H1 (cell line): ENCODE results near the gene COG3. TPM values are rescaled to one million over a fixed set of nuclear protein-coding genes. Genes with fewer than 3 reads are reported as not detected.

Experiments
- CTCF ChIA-PET: fragments of 300-600 bp; sonication (Branson Sonifier 250); formaldehyde crosslinking; loops from one replicate; lab custom pipeline; 2021; ENCODE audit not compliant: partially characterized antibody; lab: Charles Lee
- POLR2A ChIA-PET: fragments of 300-600 bp; sonication (Branson Sonifier 250); formaldehyde crosslinking; loops from one replicate; lab custom pipeline; 2021; ENCODE audit warnings: inconsistent platforms; ENCODE audit not compliant: partially characterized antibody; lab: Charles Lee
- DNase-seq, 2 experiments: peaks; one replicate each; pipeline versions ENCODE4 v3.0.0 to v3.0.0-alpha.2; 2010 to 2022; ENCODE audit warnings: low spot score in 2 of 2, low read depth in 1 of 2, mixed read lengths in 1 of 2
- FAIRE-seq: peaks from 2 replicates; lab custom pipeline; 2011; peaks lifted over from hg19 to GRCh38; lab: Jason Lieb, UNC
- H2AFZ ChIP-seq: 2 replicates; pipeline ENCODE4 v1.8.1; 2012; ENCODE audit warnings: low read length, inconsistent platforms
- H2AK5ac ChIP-seq: 2 replicates; pipeline ENCODE4 v1.6.1; 2013; ENCODE audit warnings: low read depth, low read length
- H2BK120ac ChIP-seq: replicated peaks from 2 replicates; pipeline ENCODE3; 2013; ENCODE audit warnings: low read depth, low read length, inconsistent platforms
- H2BK12ac ChIP-seq: 2 replicates; pipeline ENCODE4 v1.6.1; 2013; ENCODE audit warnings: low read depth, low read length
- H2BK15ac ChIP-seq: 2 replicates; pipeline ENCODE4 v1.6.1; 2013; ENCODE audit warnings: low read length
- H2BK20ac ChIP-seq: 2 replicates; pipeline ENCODE4 v1.6.1; 2013; ENCODE audit warnings: low read length
- H2BK5ac ChIP-seq: 2 replicates; pipeline ENCODE4 v1.6.1; 2013; ENCODE audit warnings: low read depth, low read length
- H3K14ac ChIP-seq: 2 replicates; pipeline ENCODE4 v1.6.1; 2013; ENCODE audit warnings: inconsistent platforms; ENCODE audit not compliant: insufficient read length
- H3K18ac ChIP-seq: 2 replicates; pipeline ENCODE4 v1.6.1; 2013; ENCODE audit warnings: low read length; ENCODE audit errors: extremely low read depth
- H3K23ac ChIP-seq: 2 replicates; pipeline ENCODE4 v1.6.1; 2013; ENCODE audit warnings: inconsistent platforms; ENCODE audit not compliant: insufficient read length
- H3K23me2 ChIP-seq: 2 replicates; pipeline ENCODE4 v1.6.1; 2013; ENCODE audit warnings: low read depth, low read length
- H3K27ac ChIP-seq: 2 replicates; pipeline ENCODE4 v1.6.1; 2011; ENCODE audit warnings: low read depth, low read length, inconsistent platforms
- H3K27me3 ChIP-seq, 4 experiments: replicated peaks in 1 of 4; 1 replicate in 1 of 4; 2 replicates in 3 of 4; pipeline versions ENCODE4 v1.6.1 to v1.8.1; 2011 to 2013; ENCODE audit warnings: low read length in 3 of 4, mild to moderate bottlenecking in 3 of 4, inconsistent platforms in 2 of 4, mixed read lengths in 2 of 4, moderate library complexity in 1 of 4; ENCODE audit not compliant: control insufficient read depth in 3 of 4, insufficient read depth in 3 of 4; ENCODE audit errors: extremely low read depth in 1 of 4
- H3K36me3 ChIP-seq, 4 experiments: 2 replicates each; pipeline versions ENCODE4 v1.6.1 to v1.8.1; 2011 to 2013; ENCODE audit warnings: mild to moderate bottlenecking in 4 of 4, low read length in 3 of 4, moderate library complexity in 2 of 4, control low read depth in 1 of 4, inconsistent platforms in 1 of 4; ENCODE audit not compliant: insufficient read depth in 4 of 4, control insufficient read depth in 2 of 4
- H3K4ac ChIP-seq: replicated peaks from 2 replicates; pipeline ENCODE3; 2013; ENCODE audit warnings: low read length, low read depth, mixed read lengths, inconsistent platforms; ENCODE audit not compliant: insufficient read length
- H3K4me1 ChIP-seq, 4 experiments: replicated peaks in 1 of 4; 1 replicate in 1 of 4; 2 replicates in 3 of 4; pipeline versions ENCODE4 v1.6.1 to v1.8.1; 2011 to 2013; ENCODE audit warnings: low read length in 3 of 4, inconsistent platforms in 2 of 4, mixed read lengths in 1 of 4; ENCODE audit not compliant: insufficient read depth in 4 of 4, control insufficient read depth in 3 of 4
- H3K4me2 ChIP-seq, 2 experiments: 2 replicates each; pipeline versions ENCODE4 v1.6.1 to v1.8.1; 2011 to 2013; ENCODE audit warnings: low read depth in 2 of 2, low read length in 2 of 2, control low read depth in 1 of 2, inconsistent platforms in 1 of 2, mild to moderate bottlenecking in 1 of 2; ENCODE audit not compliant: insufficient read depth in 1 of 2
- H3K4me3 ChIP-seq, 4 experiments: fragments of 200-600, 300-600 bp in 1 of 4; sonication (generic), shearing (Covaris generic), sonication (Bioruptor Twin) in 1 of 4; 2 replicates each; pipeline versions ENCODE4 v1.5.1 to v1.8.1; 2011 to 2016; ENCODE audit warnings: low read length in 4 of 4, low read depth in 3 of 4, control low read depth in 2 of 4, inconsistent platforms in 2 of 4, mild to moderate bottlenecking in 2 of 4, mixed read lengths in 1 of 4, moderate library complexity in 1 of 4; ENCODE audit not compliant: insufficient read depth in 2 of 4; ENCODE audit errors: extremely low read depth in 1 of 4
- H3K56ac ChIP-seq: replicated peaks from 2 replicates; pipeline ENCODE3; 2013; ENCODE audit warnings: low read depth, mild to moderate bottlenecking, mixed read lengths, low read length, inconsistent platforms; ENCODE audit not compliant: insufficient read length
- H3K79me1 ChIP-seq: 2 replicates; pipeline ENCODE4 v1.6.1; 2013; ENCODE audit warnings: low read depth, low read length, control low read depth
- H3K79me2 ChIP-seq, 2 experiments: 2 replicates each; pipeline versions ENCODE4 v1.6.1 to v1.8.1; 2012 to 2013; ENCODE audit warnings: low read length in 2 of 2, mild to moderate bottlenecking in 2 of 2, inconsistent platforms in 1 of 2; ENCODE audit not compliant: insufficient read depth in 2 of 2, control insufficient read depth in 1 of 2
- H3K9ac ChIP-seq, 4 experiments: replicated peaks in 1 of 4; 1 replicate in 1 of 4; 2 replicates in 3 of 4; pipeline versions ENCODE4 v1.6.1 to v1.8.1; 2011 to 2013; ENCODE audit warnings: low read depth in 3 of 4, low read length in 3 of 4, control low read depth in 2 of 4, mild to moderate bottlenecking in 2 of 4, moderate library complexity in 2 of 4, inconsistent platforms in 1 of 4; ENCODE audit errors: extremely low read depth in 1 of 4
- H3K9me3 ChIP-seq, 2 experiments: 2 replicates each; pipeline versions ENCODE4 v1.6.1 to v1.8.1; 2012 to 2013; ENCODE audit warnings: mild to moderate bottlenecking in 2 of 2, moderate library complexity in 2 of 2, control low read depth in 1 of 2, inconsistent platforms in 1 of 2, low read depth in 1 of 2, low read length in 1 of 2, mixed read lengths in 1 of 2; ENCODE audit not compliant: insufficient read depth in 2 of 2
- H4K20me1 ChIP-seq, 2 experiments: replicated peaks in 1 of 2; 2 replicates each; pipeline versions ENCODE3 to v1.8.1; 2011 to 2013; ENCODE audit warnings: inconsistent platforms in 2 of 2, low read length in 2 of 2, mild to moderate bottlenecking in 1 of 2; ENCODE audit not compliant: insufficient read depth in 2 of 2, control insufficient read depth in 1 of 2
- H4K5ac ChIP-seq: 2 replicates; pipeline ENCODE4 v1.6.1; 2013; ENCODE audit warnings: low read length, low read depth, mixed read lengths, inconsistent platforms; ENCODE audit not compliant: insufficient read length
- H4K8ac ChIP-seq: 2 replicates; pipeline ENCODE4 v1.8.0; 2013; ENCODE audit warnings: mild to moderate bottlenecking, moderate library complexity, low read length, inconsistent platforms; ENCODE audit not compliant: insufficient read depth; ENCODE audit errors: extremely low read depth
- H4K91ac ChIP-seq: replicated peaks from 2 replicates; pipeline ENCODE3; 2013; ENCODE audit warnings: low read length, mixed read lengths, inconsistent platforms; ENCODE audit not compliant: insufficient read length
- GABPA ChIP-seq: IDR thresholded peaks from 2 replicates; pipeline ENCODE4 v1.6.1; 2011; ENCODE audit warnings: mild to moderate bottlenecking, low read length, moderate library complexity, borderline replicate concordance; ENCODE audit not compliant: insufficient read depth
- KDM5A ChIP-seq: fragments of 200-600 bp; IDR thresholded peaks from 2 replicates; pipeline ENCODE4 v1.7.1; 2012; ENCODE audit warnings: mild to moderate bottlenecking, low read length, inconsistent platforms, mixed read lengths
- RAD21 ChIP-seq, 2 experiments: IDR thresholded peaks in 1 of 2; conservative IDR thresholded peaks in 1 of 2; 2 replicates each; pipeline ENCODE4 v1.6.1; 2011; ENCODE audit warnings: low read depth in 2 of 2, low read length in 2 of 2, improper control_type of control experiment in 1 of 2, inconsistent platforms in 1 of 2, mild to moderate bottlenecking in 1 of 2, moderate library complexity in 1 of 2
- RFX5 ChIP-seq: IDR thresholded peaks from 2 replicates; pipeline ENCODE4 v1.6.1; 2011; ENCODE audit warnings: low read depth, low read length, improper control_type of control experiment, borderline replicate concordance
- SIX5 ChIP-seq: IDR thresholded peaks from 2 replicates; pipeline ENCODE4 v1.6.1; 2011; ENCODE audit warnings: mild to moderate bottlenecking, low read depth, low read length
- TAF7 ChIP-seq: optimal IDR thresholded peaks from 2 replicates; pipeline ENCODE3; 2011; ENCODE audit warnings: low read depth, mild to moderate bottlenecking, inconsistent platforms, low read length, moderate library complexity, borderline replicate concordance
- TBP ChIP-seq: IDR thresholded peaks from 2 replicates; pipeline ENCODE4 v1.6.1; 2011; ENCODE audit warnings: low read depth, low read length, improper control_type of control experiment
- ZNF274 ChIP-seq: IDR thresholded peaks from 2 replicates; pipeline ENCODE4 v1.7.0; 2012; ENCODE audit warnings: low read length, borderline replicate concordance; ENCODE audit errors: extremely low read depth
- WGBS, 2 experiments: shearing (Covaris generic) in 1 of 2; methylation state at CpG; one replicate each; pipeline versions ENCODE4 v1.1.6 to v1.1.7; 2013 to 2015; ENCODE audit warnings: low lambda C conversion rate in 2 of 2, mixed read lengths in 2 of 2, inconsistent platforms in 1 of 2, low coverage in 1 of 2, missing lambda C conversion rate in 1 of 2; ENCODE audit not compliant: insufficient replicate concordance in 2 of 2, insufficient coverage in 1 of 2, insufficient read length in 1 of 2; ENCODE audit errors: extremely low coverage in 1 of 2, missing lambda C conversion rate in 1 of 2; 5-methylcytosine and 5-hydroxymethylcytosine counted together
- polyA plus RNA-seq, 7 experiments: library from polyadenylated mRNA; depleted of rRNA in 3 of 7; stranded (reverse) in 5 of 7; unstranded in 2 of 7; fragments of >200 nt in 5 of 7; fragments of 200-250 nt in 2 of 7; gene quantifications; 1 replicate in 5 of 7; 2 replicates in 1 of 7; 4 replicates in 1 of 7; pipeline versions ENCODE4 v1.2.1 to v1.2.3, GENCODE V29; 2011 to 2013; ENCODE audit warnings: missing spikeins in 2 of 7, mixed read lengths in 2 of 7
- total RNA-seq: library from RNA; stranded (reverse); fragmentation: NEBNext Ultra II Directional; extraction: Animal tissue kit (Norgen Biotek cat#: 25700); gene quantifications from 2 replicates; pipeline ENCODE4 v1.2.1, GENCODE V29; 2021
- TF ChIP-seq, protein P1 (sequence below): IDR thresholded peaks from 2 replicates; pipeline ENCODE4 v1.6.1; 2011; ENCODE audit warnings: low read depth, mild to moderate bottlenecking, low read length; ENCODE audit not compliant: insufficient read depth
- TF ChIP-seq, protein P2 (sequence below), 3 experiments: IDR thresholded peaks; 1 replicate in 2 of 3; 2 replicates in 1 of 3; pipeline versions ENCODE4 v1.5.1 to v1.6.1; 2011; ENCODE audit warnings: low read length in 3 of 3, mild to moderate bottlenecking in 3 of 3, inconsistent platforms in 2 of 3, low read depth in 1 of 3, moderate library complexity in 1 of 3; ENCODE audit not compliant: insufficient read depth in 1 of 3; ENCODE audit errors: control extremely low read depth in 1 of 3

The COG3 gene
- total and polyA plus RNA-seq, 2 of the 8 experiments (the other 6 are each of a cell fraction or from before 2014, with no cell fraction given), result 12.7 to 13.5 TPM

- no peak overlapping the region for H3K4me3 ChIP-seq
- H4K20me1 ChIP-seq, result peaks cover 0 to 7% of the 10 kb centered on the region in 2 experiments
- H3K18ac ChIP-seq, result no peak overlapping the region
- no peak overlapping the region for H4K91ac ChIP-seq
- no peak overlapping the region for H2BK120ac ChIP-seq
- DNase-seq (no peak), FAIRE-seq (no peak)
- no peak overlapping the region for H2AK5ac ChIP-seq
- H3K4ac ChIP-seq, result no peak overlapping the region
- H3K14ac ChIP-seq, result no peak overlapping the region
- H2BK15ac ChIP-seq, result no peak overlapping the region
- no peak overlapping the region for H3K9ac ChIP-seq
- ChIA-PET CTCF (interaction anchor here (0.7 to 2.3 kb wide), 11 partner anchors 9 to 102 kb away, joined by 3 to 10 read pairs (median 4); no protein-coding TSS in a partner anchor), POLR2A (interaction anchor here (0.9 to 1.0 kb wide), 2 partner anchors 8 to 143 kb away, joined by 3 to 5 read pairs; partner anchors contain the start of gene COG3)
- peaks cover 1% of the 10 kb centered on the region for H3K79me1 ChIP-seq
- no peak overlapping the region for H3K27ac ChIP-seq
- H2BK20ac ChIP-seq, result no peak overlapping the region
- WGBS, 2 experiments, result 61% methylated on average over 2 of the region's 2 CpGs; no CpG with 5 or more reads in 1 of the 2 experiments
- no peak overlapping the region for H3K56ac ChIP-seq
- H3K27me3 ChIP-seq, result no peaks in the 10 kb centered on the region
- H4K5ac ChIP-seq, result no peak overlapping the region
- H3K79me2 ChIP-seq, result peaks cover 0 to 63% of the 10 kb centered on the region in 2 experiments; a peak in 3 of 4 replicates
- H2BK5ac ChIP-seq, result no peak overlapping the region
- H2BK12ac ChIP-seq, result no peak overlapping the region
- H4K8ac ChIP-seq, result no peak overlapping the region
- H3K9me3 ChIP-seq, result no peaks in the 10 kb centered on the region
- peaks cover 0 to 2% (median 0%) of the 10 kb centered on the region in 4 experiments; a peak in 2 of 7 replicates for H3K4me1 ChIP-seq
- no peaks in the 10 kb centered on the region for H3K23me2 ChIP-seq
- no peak overlapping the region for H2AFZ ChIP-seq
- no peak overlapping the region for H3K23ac ChIP-seq
- H3K36me3 ChIP-seq, result peaks cover 0 to 11% (median 3%) of the 10 kb centered on the region in 4 experiments; a peak in 5 of 8 replicates
- no peak overlapping the region for H3K4me2 ChIP-seq
- TF ChIP-seq ZNF274 (no peak), KDM5A (no peak), TAF7 (no peak), SIX5 (no peak), GABPA (no peak), RAD21 (IDR thresholded peaks at IDR 0.05 in 1 of 2, conservative IDR thresholded peaks at IDR 0.05 in 1 of 2; ENCODE audit: low read depth in 2 of 2, low read length in 2 of 2) (peak; percentile 39 to 47), RFX5 (no peak), TBP (no peak)
- TF ChIP-seq, protein P1, sequence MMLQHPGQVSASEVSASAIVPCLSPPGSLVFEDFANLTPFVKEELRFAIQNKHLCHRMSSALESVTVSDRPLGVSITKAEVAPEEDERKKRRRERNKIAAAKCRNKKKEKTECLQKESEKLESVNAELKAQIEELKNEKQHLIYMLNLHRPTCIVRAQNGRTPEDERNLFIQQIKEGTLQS, result no peak
- TF ChIP-seq, protein P2, sequence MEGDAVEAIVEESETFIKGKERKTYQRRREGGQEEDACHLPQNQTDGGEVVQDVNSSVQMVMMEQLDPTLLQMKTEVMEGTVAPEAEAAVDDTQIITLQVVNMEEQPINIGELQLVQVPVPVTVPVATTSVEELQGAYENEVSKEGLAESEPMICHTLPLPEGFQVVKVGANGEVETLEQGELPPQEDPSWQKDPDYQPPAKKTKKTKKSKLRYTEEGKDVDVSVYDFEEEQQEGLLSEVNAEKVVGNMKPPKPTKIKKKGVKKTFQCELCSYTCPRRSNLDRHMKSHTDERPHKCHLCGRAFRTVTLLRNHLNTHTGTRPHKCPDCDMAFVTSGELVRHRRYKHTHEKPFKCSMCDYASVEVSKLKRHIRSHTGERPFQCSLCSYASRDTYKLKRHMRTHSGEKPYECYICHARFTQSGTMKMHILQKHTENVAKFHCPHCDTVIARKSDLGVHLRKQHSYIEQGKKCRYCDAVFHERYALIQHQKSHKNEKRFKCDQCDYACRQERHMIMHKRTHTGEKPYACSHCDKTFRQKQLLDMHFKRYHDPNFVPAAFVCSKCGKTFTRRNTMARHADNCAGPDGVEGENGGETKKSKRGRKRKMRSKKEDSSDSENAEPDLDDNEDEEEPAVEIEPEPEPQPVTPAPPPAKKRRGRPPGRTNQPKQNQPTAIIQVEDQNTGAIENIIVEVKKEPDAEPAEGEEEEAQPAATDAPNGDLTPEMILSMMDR (IDR thresholded peaks at IDR 0.05; ENCODE audit: control extremely low read depth in 1 of 3, insufficient read depth in 1 of 3, low read depth in 1 of 3, low read length in 3 of 3), result peak; percentile 25 to 66 (median 53)
These were observed 8.9 kb downstream of the COG3 start for GRCh38 chr13:45473627-45474026.
